GM12878 (cell line): ENCODE data around the gene AGK. TPM values are rescaled to one million over a fixed set of nuclear protein-coding genes. Genes with fewer than 3 reads are reported as not detected.

ENCODE experiments used
- ATAC-seq: fragments of 200-7000 bp; cut with Tn5 transposase; 3 replicates; pipeline ENCODE4 v1.9.1; 2020; ENCODE audit warnings: mild to moderate bottlenecking, moderate library complexity
- BruUV-seq: library from RNA; stranded (reverse); fragments of 400-500 nt; replicated peaks from 2 replicates; lab custom pipeline; 2021; lab: Mats Ljungman, UMichigan
- CTCF ChIA-PET: fragments of 300-600 bp; sonication (Branson Sonifier 250); formaldehyde crosslinking; extraction: SDS; loops from one replicate; lab custom pipeline; 2021; ENCODE audit warnings: inconsistent platforms; lab: Yijun Ruan, JAX
- POLR2A ChIA-PET: fragments of 350-600 bp; formaldehyde crosslinking; extraction: SDS; loops from one replicate; lab custom pipeline; 2021; ENCODE audit warnings: inconsistent platforms; lab: Charles Lee
- RAD21 ChIA-PET: fragments of 300-600 bp; sonication (Branson Sonifier 250); formaldehyde crosslinking; loops from one replicate; lab custom pipeline; 2023; ENCODE audit warnings: antibody characterized with exemption; ENCODE audit not compliant: unreplicated experiment; lab: Charles Lee
- SMC1A ChIA-PET: fragments of 300-600 bp; sonication (Branson Sonifier 250); formaldehyde crosslinking; loops from one replicate; lab custom pipeline; 2023; ENCODE audit not compliant: unreplicated experiment, uncharacterized antibody; lab: Charles Lee
- DNase-seq: peaks from one replicate; pipeline ENCODE4 v3.0.0-alpha.2; 2011; ENCODE audit warnings: low read depth, low spot score
- FAIRE-seq: peaks from 3 replicates; lab custom pipeline; 2011; peaks lifted over from hg19 to GRCh38; lab: Jason Lieb, UNC
- H2AFZ ChIP-seq: 2 replicates; pipeline ENCODE4 v1.6.0; 2011; ENCODE audit warnings: low read depth, low read length, control low read depth; ENCODE audit not compliant: control insufficient read depth
- H3K27ac ChIP-seq: 2 replicates; pipeline ENCODE4 v1.5.1; 2011; ENCODE audit warnings: control low read depth; ENCODE audit not compliant: control insufficient read depth, insufficient read depth
- H3K27me3 ChIP-seq, 2 experiments: replicated peaks in 1 of 2; 2 replicates each; pipeline versions ENCODE4 v1.6.0 to v1.6.1; 2011; ENCODE audit warnings: low read length in 1 of 2; ENCODE audit not compliant: control insufficient read depth in 2 of 2, insufficient read depth in 2 of 2
- H3K36me3 ChIP-seq, 2 experiments: 2 replicates each; pipeline ENCODE4 v1.5.1; 2011; ENCODE audit warnings: low read length in 1 of 2; ENCODE audit not compliant: control insufficient read depth in 2 of 2, insufficient read depth in 2 of 2
- H3K4me1 ChIP-seq: 2 replicates; pipeline ENCODE4 v1.6.1; 2011; ENCODE audit warnings: mild to moderate bottlenecking, low read length, moderate library complexity, mixed read lengths; ENCODE audit not compliant: control insufficient read depth, insufficient read depth
- H3K4me2 ChIP-seq: 2 replicates; pipeline ENCODE4 v1.6.0; 2011; ENCODE audit warnings: control low read depth; ENCODE audit not compliant: control insufficient read depth, insufficient read depth
- H3K4me3 ChIP-seq: fragments of 200-600 bp; sonication (generic); 2 replicates; pipeline ENCODE4 v1.5.1; 2016
- H3K79me2 ChIP-seq: 2 replicates; pipeline ENCODE4 v1.6.0; 2011; ENCODE audit warnings: low read length; ENCODE audit not compliant: control insufficient read depth, insufficient read depth
- H3K9ac ChIP-seq: 2 replicates; pipeline ENCODE4 v1.8.0; 2011; ENCODE audit warnings: low read length, control low read depth, mixed read lengths; ENCODE audit not compliant: control insufficient read depth, insufficient read depth
- H3K9me3 ChIP-seq: replicated peaks from 3 replicates; pipeline ENCODE4 v1.5.1; 2011; ENCODE audit warnings: mild to moderate bottlenecking, low read length; ENCODE audit not compliant: control insufficient read depth, insufficient read depth
- H4K20me1 ChIP-seq: 2 replicates; pipeline ENCODE4 v1.6.0; 2011; ENCODE audit not compliant: control insufficient read depth, insufficient read depth
- CREM ChIP-seq: IDR thresholded peaks from 2 replicates; pipeline ENCODE4 v1.6.1; 2014; ENCODE audit warnings: antibody characterized with exemption, low read depth
- EZH2 ChIP-seq: IDR thresholded peaks from 2 replicates; pipeline ENCODE4 v1.6.1; 2012; ENCODE audit warnings: low read depth, mild to moderate bottlenecking, control low read depth, inconsistent platforms, low read length, borderline replicate concordance; ENCODE audit not compliant: control insufficient read depth
- HDGF ChIP-seq: fragments of 450-650 bp; IDR thresholded peaks from 2 replicates; pipeline ENCODE4 v1.6.1; 2016; ENCODE audit warnings: antibody characterized with exemption
- PAX5 ChIP-seq: IDR thresholded peaks from 2 replicates; pipeline ENCODE4 v1.6.1; 2011; ENCODE audit warnings: low read depth, low read length, borderline replicate concordance
- PBX3 ChIP-seq: IDR thresholded peaks from 2 replicates; pipeline ENCODE4 v1.6.1; 2011; ENCODE audit warnings: mild to moderate bottlenecking, low read depth, low read length, moderate library complexity; ENCODE audit not compliant: insufficient replicate concordance
- RAD21 ChIP-seq: IDR thresholded peaks from 2 replicates; pipeline ENCODE4 v1.6.1; 2011; ENCODE audit warnings: mild to moderate bottlenecking, low read depth, low read length, moderate library complexity; ENCODE audit not compliant: insufficient read depth
- RCOR1 ChIP-seq: conservative IDR thresholded peaks from 2 replicates; pipeline ENCODE4 v1.6.1; 2012; ENCODE audit warnings: low read depth, low read length, improper control_type of control experiment
- YBX1 ChIP-seq: fragments of 450-650 bp; IDR thresholded peaks from 2 replicates; pipeline ENCODE4 v1.6.1; 2016; ENCODE audit warnings: antibody characterized with exemption
- ZBED1 ChIP-seq: IDR thresholded peaks from 2 replicates; pipeline ENCODE4 v1.6.1; 2016; ENCODE audit warnings: borderline replicate concordance
- ZNF24 ChIP-seq: fragments of 450-650 bp; IDR thresholded peaks from 2 replicates; pipeline ENCODE4 v1.6.1; 2017; ENCODE audit warnings: antibody characterized with exemption, mild to moderate bottlenecking
- ZNF687 ChIP-seq: fragments of 450-650 bp; IDR thresholded peaks from 2 replicates; pipeline ENCODE4 v1.6.1; 2017; ENCODE audit warnings: mild to moderate bottlenecking, moderate library complexity
- WGBS: methylation state at CpG from one replicate; pipeline ENCODE4 v1.1.6; 2016; ENCODE audit warnings: low lambda C conversion rate; ENCODE audit not compliant: insufficient replicate concordance, insufficient coverage; ENCODE audit errors: missing lambda C conversion rate; 5-methylcytosine and 5-hydroxymethylcytosine counted together
- in situ Hi-C: fragments of 300-500 bp; cut with MboI; formaldehyde crosslinking; loops from 9 replicates; pipeline ENCODE4 v1.14.3; 2018; ENCODE audit warnings: mixed read lengths
- intact Hi-C: fragments of 100-400 bp; cut with micrococcal nuclease; formaldehyde crosslinking; loops from one replicate; pipeline ENCODE4 v1.14.2; 2022; ENCODE audit not compliant: unreplicated experiment
- polyA plus RNA-seq, 11 experiments: library from polyadenylated mRNA; depleted of rRNA in 4 of 11; unstranded in 6 of 11; stranded (reverse) in 5 of 11; fragments of >200 nt; fragmentation: Nextera tagmentation in 4 of 11; fragmentation: Illumina TruSeq in 1 of 11; extraction: Ambion mirVana in 4 of 11; extraction: Trizol in 1 of 11; gene quantifications; 1 replicate in 1 of 11; 2 replicates in 10 of 11; pipeline versions ENCODE4 v1.2.1 to v1.2.3, GENCODE V29; 2011 to 2016; ENCODE audit warnings: inconsistent platforms in 2 of 11, missing spikeins in 2 of 11, low read depth in 1 of 11
- total RNA-seq, 4 experiments: library from RNA; depleted of rRNA in 3 of 4; stranded (reverse); fragments of >200 nt in 3 of 4; fragmentation: Illumina TruSeq in 1 of 4; extraction: Trizol in 1 of 4; gene quantifications; 2 replicates each; pipeline versions ENCODE4 v1.2.1 to v1.2.3, GENCODE V29; 2013 to 2021
- TF ChIP-seq, protein P1 (sequence below): IDR thresholded peaks from 2 replicates; pipeline ENCODE4 v1.6.1; 2012; ENCODE audit warnings: low read length, inconsistent platforms

Gene AGK
- total and polyA plus RNA-seq, 10 of the 15 experiments (the other 5 are each of a cell fraction or from before 2014, with no cell fraction given), result 32.5 to 85.6 (median 47.8) TPM

GRCh38 chr7:141572175-141572574 lies 21.0 kb downstream of the AGK start:
- ATAC-seq (no peak), DNase-seq (no peak), FAIRE-seq (no peak)
- Histone ChIP-seq H3K27me3 (no peaks in the 10 kb centered on the region), H3K9me3 (peaks cover 15% of the 10 kb centered on the region), H3K9ac (no peak overlapping the region), H3K4me2 (no peak overlapping the region), H4K20me1 (no peaks in the 10 kb centered on the region), H3K27ac (no peak overlapping the region), H3K36me3 (peaks cover 1 to 14% of the 10 kb centered on the region in 2 experiments), H3K4me1 (no peaks in the 10 kb centered on the region), H3K79me2 (no peaks in the 10 kb centered on the region), H3K4me3 (no peak overlapping the region), H2AFZ (no peak overlapping the region)
- RAD21 ChIA-PET, result no interaction called here
- POLR2A ChIA-PET, result no interaction called here
- in situ Hi-C loops, result no loop called here
- SMC1A ChIA-PET, result interaction anchor here (0.6 kb wide), 1 partner anchor 12 kb away, joined by 5 read pairs; no protein-coding TSS in a partner anchor
- no TSS peak for BruUV-seq
- TF ChIP-seq RAD21, result no peak
- CTCF ChIA-PET, result interaction anchor here (0.6 kb wide), 1 partner anchor 18 kb away, joined by 6 read pairs; no protein-coding TSS in a partner anchor
- intact Hi-C loops, result no loop called here

DNA sequence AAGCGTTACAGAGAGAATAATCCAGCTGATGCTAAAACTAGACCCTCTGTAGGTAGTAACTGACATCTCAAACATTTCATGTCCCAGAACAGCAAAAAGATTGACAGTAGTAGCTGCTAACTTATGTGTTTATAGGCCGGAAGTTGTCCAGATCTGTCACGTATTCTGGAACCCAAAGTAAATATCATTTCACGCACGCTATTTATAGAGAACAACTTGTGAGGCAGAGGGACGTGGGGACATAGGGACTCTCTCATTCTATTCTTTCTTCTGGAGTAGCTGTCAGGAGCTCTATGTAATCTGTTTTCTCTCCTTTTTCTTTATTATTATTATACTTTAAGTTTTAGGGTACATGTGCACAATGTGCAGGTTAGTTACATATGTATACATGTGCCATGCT lies 22.3 kb downstream of the AGK start:
- peaks cover 16% of the 10 kb centered on the region for H3K9me3 ChIP-seq
- no peaks in the 10 kb centered on the region for H4K20me1 ChIP-seq
- ChIA-PET POLR2A (no interaction called here), CTCF (interaction anchor here (1.1 kb wide), 1 partner anchor 17 kb away, joined by 4 read pairs; no protein-coding TSS in a partner anchor), RAD21 (no interaction called here), SMC1A (no interaction called here)
- H3K27me3 ChIP-seq, result no peaks in the 10 kb centered on the region
- H3K4me3 ChIP-seq, result no peak overlapping the region
- no peak overlapping the region for H2AFZ ChIP-seq
- in situ Hi-C loops (no loop called here), intact Hi-C loops (no loop called here)
- no TSS peak for BruUV-seq
- FAIRE-seq (no peak), ATAC-seq (no peak), DNase-seq (no peak)
- H3K4me1 ChIP-seq, result no peaks in the 10 kb centered on the region
- no peak overlapping the region for H3K9ac ChIP-seq
- H3K27ac ChIP-seq, result no peak overlapping the region
- 100% methylated on average over 6 of the region's 6 CpGs for WGBS
- peaks cover 2 to 14% of the 10 kb centered on the region in 2 experiments for H3K36me3 ChIP-seq
- H3K79me2 ChIP-seq, result no peaks in the 10 kb centered on the region
- H3K4me2 ChIP-seq, result no peak overlapping the region
- TF ChIP-seq RCOR1 (no peak), PAX5 (no peak), ZBED1 (no peak), HDGF (no peak), CREM (no peak), YBX1 (no peak), ZNF24 (no peak), EZH2 (no peak), ZNF687 (no peak), PBX3 (no peak)
- TF ChIP-seq, protein P1, sequence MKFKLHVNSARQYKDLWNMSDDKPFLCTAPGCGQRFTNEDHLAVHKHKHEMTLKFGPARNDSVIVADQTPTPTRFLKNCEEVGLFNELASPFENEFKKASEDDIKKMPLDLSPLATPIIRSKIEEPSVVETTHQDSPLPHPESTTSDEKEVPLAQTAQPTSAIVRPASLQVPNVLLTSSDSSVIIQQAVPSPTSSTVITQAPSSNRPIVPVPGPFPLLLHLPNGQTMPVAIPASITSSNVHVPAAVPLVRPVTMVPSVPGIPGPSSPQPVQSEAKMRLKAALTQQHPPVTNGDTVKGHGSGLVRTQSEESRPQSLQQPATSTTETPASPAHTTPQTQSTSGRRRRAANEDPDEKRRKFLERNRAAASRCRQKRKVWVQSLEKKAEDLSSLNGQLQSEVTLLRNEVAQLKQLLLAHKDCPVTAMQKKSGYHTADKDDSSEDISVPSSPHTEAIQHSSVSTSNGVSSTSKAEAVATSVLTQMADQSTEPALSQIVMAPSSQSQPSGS, result no peak
